Mucosa of descending colon (tissue), 3 donors: ENCODE measurements around the gene NPIPA2. TPM values are rescaled to one million over a fixed set of nuclear protein-coding genes. Genes with fewer than 3 reads are reported as not detected.
"Not testable (repeated sequence)": the region's sequence is repeated elsewhere in the genome, so short reads cannot be mapped to it uniquely, and the experiment has no call there.

ENCODE experiments used
- ATAC-seq: fragments of 200-7000 bp; cut with Tn5 transposase; one replicate; pipeline ENCODE4 v1.9.1; 2020; ENCODE audit warnings: mild to moderate bottlenecking, moderate library complexity
- DNase-seq, 3 donors: peaks; one replicate each; pipeline ENCODE4 v3.0.0-alpha.2; 2020
- H3K36me3 ChIP-seq: fragments of 200-600 bp; one replicate; pipeline ENCODE4 v1.8.0; 2021; ENCODE audit warnings: low read depth, mild to moderate bottlenecking
- H3K4me1 ChIP-seq: fragments of 200-600 bp; one replicate; pipeline ENCODE4 v1.8.0; 2021; ENCODE audit warnings: low read depth, mild to moderate bottlenecking
- H3K4me3 ChIP-seq: fragments of 200-600 bp; one replicate; pipeline ENCODE4 v1.8.0; 2021; ENCODE audit warnings: mild to moderate bottlenecking
- H3K9me3 ChIP-seq: fragments of 200-600 bp; one replicate; pipeline ENCODE4 v1.8.0; 2021; ENCODE audit warnings: mild to moderate bottlenecking
- intact Hi-C, 2 donors: fragments of 100-400 bp; cut with DNase I in 1 of 2; cut with micrococcal nuclease in 1 of 2; formaldehyde crosslinking; loops; one replicate each; pipeline versions ENCODE4 v1.11.0 to v1.11.1; 2022; cut with DNase I, micrococcal nuclease
- total RNA-seq, 3 donors: library from RNA; stranded (reverse); fragmentation: NEBNext Ultra II Directional in 2 of 3; extraction: Animal tissue kit (Norgen Biotek cat#: 25700) in 2 of 3; gene quantifications; one replicate each; pipeline versions ENCODE4 v1.2.1 to v1.2.4, GENCODE V29; 2021 to 2023
- donor health status: DM: no; HTN: no; CAD: no; lungs with moderate emphysema.
- donor health status: DM: no; HTN: no; CAD: no.
- donor health status: DM: no; HTN: yes; CAD: no.

The NPIPA2 gene
- total RNA-seq, 3 donors from 2014 or later: 3.9 to 8.8 (median 4.9) TPM

DNA sequence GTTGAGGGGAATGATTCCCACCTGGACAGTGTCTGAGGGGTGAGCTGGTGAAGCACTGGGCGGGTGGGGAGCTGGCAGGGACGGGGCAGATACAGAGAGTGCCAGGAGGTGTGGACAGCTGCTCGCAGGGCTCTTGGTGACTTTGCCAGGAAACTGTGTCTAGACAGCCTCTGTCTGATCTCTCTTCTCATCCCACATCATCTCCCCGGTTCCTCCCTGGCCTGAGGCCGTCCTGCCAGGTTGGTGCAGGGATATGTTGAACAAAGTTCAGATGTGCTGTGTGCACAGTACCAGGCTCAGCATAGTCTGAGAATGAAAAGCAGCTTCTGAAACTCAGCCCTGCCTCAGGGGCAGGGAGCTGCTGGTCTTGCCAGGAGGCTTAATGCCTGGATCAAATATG lies 47.2 kb downstream of the NPIPA2 start:
- H3K36me3 ChIP-seq, DNase-seq, H3K4me3 ChIP-seq, ATAC-seq, H3K9me3 ChIP-seq, H3K4me1 ChIP-seq, intact Hi-C loops: not testable (repeated sequence)

DNA sequence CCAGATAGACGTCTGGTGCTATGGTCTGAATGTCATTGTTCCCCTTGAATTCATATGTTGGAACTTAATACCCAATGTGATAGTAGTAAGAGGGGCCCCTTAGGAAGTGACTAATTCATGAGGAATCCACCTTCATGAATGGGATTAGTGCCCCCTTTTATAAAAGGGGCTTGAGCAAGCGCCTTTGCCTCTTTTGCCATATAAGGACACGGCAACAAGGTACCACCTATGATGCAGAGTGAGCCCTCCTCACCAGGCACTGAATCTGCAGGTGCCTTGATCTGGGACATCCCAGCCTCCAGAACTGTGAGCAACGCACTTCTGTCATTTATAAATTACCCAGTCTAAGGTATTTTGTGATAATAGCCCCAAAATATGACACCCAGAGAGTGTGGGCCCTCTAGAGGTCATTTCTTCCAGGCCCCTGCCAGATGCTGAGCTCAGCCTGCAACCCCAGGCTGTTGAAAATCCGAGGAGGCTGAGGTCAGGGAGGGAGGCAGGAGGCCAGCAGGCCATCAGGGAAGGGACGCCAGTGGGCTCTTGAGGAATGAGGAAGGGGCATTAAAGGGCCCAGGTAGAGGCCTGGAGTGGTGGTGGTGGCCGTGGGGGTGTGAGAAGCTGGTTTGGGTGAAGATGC lies 48.1 kb downstream of the NPIPA2 start:
- H3K9me3 ChIP-seq, H3K36me3 ChIP-seq, H3K4me3 ChIP-seq, H3K4me1 ChIP-seq, intact Hi-C loops, ATAC-seq, DNase-seq: not testable (repeated sequence)

DNA sequence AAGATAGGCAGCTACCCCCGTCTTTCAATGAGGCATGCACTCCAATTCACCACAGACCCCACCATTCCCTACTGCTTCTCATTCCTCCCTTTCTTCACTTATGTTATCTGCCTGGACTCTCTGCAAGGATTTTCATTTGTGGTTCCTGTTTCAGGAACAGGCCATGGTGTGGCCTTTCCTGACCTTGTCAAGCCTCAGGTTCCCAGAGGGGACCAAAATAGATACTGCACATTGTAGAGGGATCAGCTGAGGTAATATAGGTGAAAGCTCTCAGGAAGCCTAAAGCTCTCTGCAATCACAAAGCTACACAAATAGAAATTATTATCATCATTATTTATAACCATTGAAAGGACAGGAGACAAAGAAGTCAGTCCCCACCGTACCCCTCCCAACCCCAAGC lies 50.6 kb downstream of the NPIPA2 start:
- H3K4me1 ChIP-seq, intact Hi-C loops, H3K36me3 ChIP-seq, DNase-seq, H3K4me3 ChIP-seq, ATAC-seq, H3K9me3 ChIP-seq: not testable (repeated sequence)

DNA sequence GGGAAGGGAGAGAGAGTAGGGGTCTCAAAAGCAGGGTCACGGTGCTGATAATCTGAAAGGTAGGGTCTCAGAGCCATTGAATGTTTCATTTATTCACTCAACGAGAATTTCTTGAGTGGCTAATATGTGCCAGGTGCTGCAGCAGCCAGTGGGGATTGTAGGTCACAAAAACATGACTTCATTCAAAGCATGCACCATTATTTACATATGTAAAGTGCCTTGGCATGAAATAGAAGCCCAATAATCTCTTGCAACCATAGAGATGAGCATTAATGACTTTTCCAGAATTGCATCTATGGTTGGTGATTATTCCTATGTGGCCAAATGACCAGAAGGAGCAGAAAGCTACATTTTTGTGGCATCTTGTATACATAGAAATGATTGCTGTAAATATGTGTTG lies 55.2 kb downstream of the NPIPA2 start:
- H3K4me1 ChIP-seq, ATAC-seq, DNase-seq, H3K36me3 ChIP-seq, H3K4me3 ChIP-seq, intact Hi-C loops, H3K9me3 ChIP-seq: not testable (repeated sequence)

DNA sequence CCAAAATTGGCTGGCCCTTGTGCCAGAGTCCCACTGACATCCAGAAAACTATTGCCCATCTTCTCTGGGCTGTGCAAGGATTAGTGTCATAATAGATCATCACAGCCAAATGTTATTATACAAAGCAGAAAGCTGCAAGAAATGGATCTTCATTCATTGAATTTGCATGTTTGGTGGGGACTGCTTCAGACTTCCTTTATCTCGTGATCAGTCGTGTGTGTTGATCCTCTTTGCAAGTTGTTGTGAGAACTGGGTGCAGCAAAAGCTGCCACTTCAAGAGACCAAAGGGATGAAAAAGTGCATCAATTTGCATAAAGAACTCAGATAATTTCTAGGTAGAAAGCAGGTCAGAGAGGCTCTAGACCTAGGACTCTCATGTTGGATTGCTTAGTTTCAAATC lies 61.2 kb downstream of the NPIPA2 start:
- H3K4me3 ChIP-seq, ATAC-seq, H3K4me1 ChIP-seq, H3K36me3 ChIP-seq, intact Hi-C loops, H3K9me3 ChIP-seq, DNase-seq: not testable (repeated sequence)

DNA sequence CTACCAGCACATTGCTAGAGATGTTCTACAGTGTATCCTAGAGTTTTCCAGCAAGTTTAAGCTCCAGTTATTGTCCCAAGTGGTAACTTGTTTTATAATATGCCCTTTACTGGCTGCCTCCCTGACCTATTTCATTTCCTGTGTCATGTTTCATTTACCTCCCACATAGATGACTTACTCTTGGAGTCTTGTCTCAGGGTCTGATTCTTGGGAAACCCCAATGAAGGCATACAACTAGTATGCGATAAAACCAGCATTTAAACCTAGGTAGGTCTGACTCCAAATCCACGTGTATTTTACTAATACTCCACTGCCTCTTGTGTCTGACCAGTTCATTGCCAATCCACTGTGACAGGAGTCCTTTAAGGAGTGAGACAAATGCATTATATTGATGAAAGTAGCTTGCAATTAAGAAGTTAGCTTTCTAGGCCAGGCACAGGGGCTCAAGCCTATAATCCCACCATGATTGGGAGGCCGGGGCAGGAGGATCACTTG lies 64.9 kb downstream of the NPIPA2 start:
- intact Hi-C loops, H3K4me1 ChIP-seq, DNase-seq, H3K4me3 ChIP-seq, H3K36me3 ChIP-seq, ATAC-seq, H3K9me3 ChIP-seq: not testable (repeated sequence)

DNA sequence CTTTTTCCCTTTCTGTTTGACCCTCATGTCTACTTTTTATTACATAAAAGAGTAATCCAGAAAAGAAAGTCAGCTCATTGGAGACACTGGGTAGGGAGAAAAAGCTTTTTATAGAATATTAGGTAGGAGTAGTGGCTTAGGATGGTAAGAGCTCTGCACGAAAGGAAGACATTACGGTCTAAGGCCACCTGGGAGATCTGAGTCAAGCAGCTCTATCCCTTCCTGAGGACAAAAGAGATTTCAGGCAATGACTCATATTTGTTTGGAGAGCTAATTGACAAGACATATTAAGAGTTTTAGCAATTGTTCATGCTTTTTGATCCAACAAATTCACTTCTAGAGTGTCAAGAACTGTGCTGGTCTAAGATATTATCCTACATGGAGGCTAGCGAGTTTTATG lies 71.6 kb downstream of the NPIPA2 start:
- DNase-seq, H3K4me3 ChIP-seq, ATAC-seq, H3K9me3 ChIP-seq, intact Hi-C loops, H3K36me3 ChIP-seq, H3K4me1 ChIP-seq: not testable (repeated sequence)

Other genes starting within 250 kb of the NPIPA2 start
- gene PARN, start 112.3 kb upstream of the NPIPA2 start, total RNA-seq: 10 to 100 TPM; 31.5 to 34.0 (median 33.3) TPM
- gene BFAR, start 109.6 kb upstream of the NPIPA2 start, total RNA-seq: 10 to 100 TPM; 59.4 to 71.1 (median 61.6) TPM
- 10 to 100 TPM; 20.9 to 53.1 (median 48.6) TPM for gene PLA2G10, start 48.2 kb upstream of the NPIPA2 start, total RNA-seq
- gene NPIPA3, start 39.1 kb upstream of the NPIPA2 start, total RNA-seq: 1 to 10 TPM in 2 of 3 donors, not detected in 1; 1.1 to 3.4 TPM
- gene NOMO1, start 91.2 kb downstream of the NPIPA2 start, total RNA-seq: 10 to 100 TPM; 78.4 to 93.1 (median 82.5) TPM
- gene NPIPA1, start 194.9 kb downstream of the NPIPA2 start, total RNA-seq: 100 to 1,000 TPM in 1 of 3 donors, 10 to 100 TPM in 2; 61.6 to 149 (median 96.3) TPM
- 100 to 1,000 TPM; 161 to 258 (median 233) TPM for gene PDXDC1, start 232.5 kb downstream of the NPIPA2 start, total RNA-seq